Vagina (tissue), 2 donors: ENCODE data around the gene SEMA3D.

Source experiments
- CTCF ChIP-seq, 3 experiments: fragments of 450-650 bp in 2 of 3; fragments of 200-600 bp in 1 of 3; sonication (generic) in 1 of 3; IDR thresholded peaks; one replicate each; pipeline ENCODE4 v1.5.1; 2017 to 2019; ENCODE audit warnings: antibody characterized with exemption in 3 of 3, mild to moderate bottlenecking in 2 of 3, moderate library complexity in 2 of 3
- POLR2A ChIP-seq, 2 donors: fragments of 450-650 bp; IDR thresholded peaks; one replicate each; pipeline ENCODE4 v1.6.1; 2017; ENCODE audit warnings: antibody characterized with exemption in 2 of 2, mild to moderate bottlenecking in 2 of 2, moderate library complexity in 2 of 2
- POLR2AphosphoS5 ChIP-seq, 2 donors: sonication (generic); formaldehyde crosslinking; IDR thresholded peaks; one replicate each; pipeline ENCODE4 v1.9.0; 2017; ENCODE audit warnings: antibody characterized with exemption in 2 of 2, mild to moderate bottlenecking in 2 of 2, low read depth in 1 of 2; ENCODE audit not compliant: insufficient read depth in 1 of 2

- TF ChIP-seq POLR2A (IDR thresholded peaks at IDR 0.05), result no peak
- no peak for TF ChIP-seq CTCF (IDR thresholded peaks at IDR 0.05)
- TF ChIP-seq POLR2AphosphoS5 (IDR thresholded peaks at IDR 0.05; ENCODE audit: insufficient read depth in 1 of 2, low read depth in 1 of 2), result no peak
Measured at GRCh38 chr7:84975586-84976185, 211.2 kb downstream of the SEMA3D start.
